HG02623 (cell line): ENCODE measurements around the gene DDAH2.

Experiments used
- ATAC-seq: cut with Tn5 transposase; IDR thresholded peaks from one replicate; pipeline ENCODE4 v1.9.1; 2021; ENCODE audit warnings: moderate library complexity; ENCODE audit not compliant: unreplicated experiment

The DDAH2 gene

DNA sequence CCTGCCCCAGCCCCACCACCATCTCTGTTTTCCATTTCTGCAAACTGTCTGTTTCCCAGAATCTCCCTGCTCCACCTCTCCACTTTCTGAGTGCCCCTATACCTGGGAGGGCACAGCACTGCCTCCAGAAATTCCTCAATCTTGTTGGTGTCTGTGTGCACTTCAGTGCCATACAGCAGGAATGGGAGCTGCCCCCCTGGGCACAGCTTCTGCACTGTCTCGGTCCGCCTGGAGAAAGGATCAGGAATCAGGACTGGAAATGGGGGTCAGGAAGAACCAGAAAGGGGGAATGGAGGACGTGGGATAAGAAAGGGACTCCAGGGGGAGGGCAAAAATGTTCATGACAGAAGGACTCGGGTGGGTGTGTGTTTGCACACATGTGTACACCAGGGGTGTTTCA is 4.6 kb upstream of the DDAH2 start:
- no peak for ATAC-seq

DNA sequence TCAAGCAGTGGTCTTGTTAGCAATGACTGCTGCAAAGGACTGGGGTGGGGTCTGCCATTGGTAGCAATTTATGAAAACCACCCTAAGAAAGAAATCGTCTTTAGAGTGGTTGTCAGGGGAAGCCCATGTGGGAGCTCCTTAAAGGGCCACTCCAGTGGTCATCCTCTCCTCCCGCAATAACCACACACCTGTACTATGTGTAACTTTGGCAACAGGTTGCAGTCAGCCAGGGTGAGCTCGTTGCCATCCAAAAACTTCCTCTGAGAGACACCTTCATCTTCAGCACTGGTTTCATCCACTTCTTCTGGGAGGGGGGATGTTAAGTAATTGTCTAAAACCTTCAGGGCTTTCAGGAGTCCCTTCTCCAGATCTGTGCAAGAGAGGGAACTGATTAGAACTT is 2.9 kb upstream of the DDAH2 start:
- no peak for ATAC-seq

DNA sequence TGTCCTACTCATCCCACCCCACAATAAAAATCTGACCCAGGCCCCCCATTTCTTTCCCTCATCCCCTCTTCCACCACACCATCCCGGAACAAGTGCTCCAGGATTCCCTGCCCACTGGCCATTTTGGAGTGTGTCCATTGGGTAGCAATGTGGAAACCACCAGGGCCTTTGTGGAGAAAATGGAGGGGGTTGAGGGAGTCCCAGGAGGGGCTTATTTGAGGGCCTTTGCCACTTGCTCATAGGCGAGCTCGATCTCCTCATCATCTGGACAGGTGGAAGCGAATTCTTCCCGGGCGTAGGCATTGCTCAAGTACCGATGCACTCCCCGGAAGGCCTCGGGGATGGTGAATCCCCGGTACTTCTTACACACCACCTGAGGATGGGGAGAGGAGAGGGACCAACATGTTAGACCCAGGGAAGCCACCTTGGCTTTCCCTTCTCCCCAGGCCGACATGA is 1.6 kb upstream of the DDAH2 start:
- no peak for ATAC-seq

DNA sequence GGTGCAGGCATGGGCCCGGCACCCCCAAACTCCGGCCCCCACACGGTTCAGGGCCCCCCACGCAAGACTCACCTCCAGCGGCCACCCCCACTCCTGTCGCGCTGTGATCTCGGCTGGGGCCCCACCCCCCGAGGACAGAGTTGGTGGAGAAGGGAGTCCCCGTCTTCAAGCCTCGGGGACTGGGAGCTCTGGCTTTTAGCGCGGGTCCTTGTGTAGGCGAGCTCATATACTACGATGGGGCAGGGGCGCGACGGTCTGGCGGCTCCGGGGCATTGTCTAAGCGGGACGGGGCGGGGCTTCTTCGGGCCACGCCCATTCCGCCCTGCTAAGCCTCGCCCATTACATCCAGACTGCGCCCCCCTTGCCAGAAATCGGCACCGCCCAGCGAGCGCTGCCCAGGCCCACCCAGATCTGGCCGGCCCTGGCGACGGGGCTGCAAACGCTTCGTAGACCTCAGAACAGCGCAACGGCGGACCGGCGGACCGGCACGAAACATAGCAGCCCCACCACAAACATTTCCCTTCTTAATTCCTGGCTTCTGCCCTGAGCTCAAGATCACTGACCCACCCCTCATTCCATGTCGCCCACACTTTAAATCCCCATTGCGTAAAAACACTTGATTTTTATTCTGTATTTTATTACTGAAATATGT is 1.0 kb upstream of the DDAH2 start:
- peak; percentile 36 for ATAC-seq

DNA sequence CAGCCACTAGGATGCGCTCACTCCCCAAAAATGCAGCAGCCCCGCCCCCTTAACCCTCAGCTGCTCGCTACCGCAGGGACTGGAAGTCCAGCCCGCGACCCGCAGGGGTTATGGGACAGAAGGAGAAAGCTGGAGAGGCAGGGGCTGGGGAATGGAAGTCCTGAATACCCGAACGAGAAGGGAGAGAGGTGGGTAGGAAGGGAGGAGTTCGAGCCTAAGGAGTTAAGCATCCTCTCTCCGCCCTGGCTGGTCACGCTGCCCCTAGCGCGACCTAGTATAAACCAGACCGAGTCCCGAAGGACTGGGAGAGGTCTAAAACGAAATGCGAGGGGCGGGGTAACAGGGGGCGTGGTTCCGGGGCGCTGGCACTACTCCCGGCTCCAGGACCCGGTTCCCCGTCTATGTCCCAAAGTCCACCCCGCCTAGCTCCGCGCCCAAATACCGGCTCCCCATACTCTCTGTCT is 448 bp upstream of the DDAH2 start:
- peak; percentile 44 for ATAC-seq

DNA sequence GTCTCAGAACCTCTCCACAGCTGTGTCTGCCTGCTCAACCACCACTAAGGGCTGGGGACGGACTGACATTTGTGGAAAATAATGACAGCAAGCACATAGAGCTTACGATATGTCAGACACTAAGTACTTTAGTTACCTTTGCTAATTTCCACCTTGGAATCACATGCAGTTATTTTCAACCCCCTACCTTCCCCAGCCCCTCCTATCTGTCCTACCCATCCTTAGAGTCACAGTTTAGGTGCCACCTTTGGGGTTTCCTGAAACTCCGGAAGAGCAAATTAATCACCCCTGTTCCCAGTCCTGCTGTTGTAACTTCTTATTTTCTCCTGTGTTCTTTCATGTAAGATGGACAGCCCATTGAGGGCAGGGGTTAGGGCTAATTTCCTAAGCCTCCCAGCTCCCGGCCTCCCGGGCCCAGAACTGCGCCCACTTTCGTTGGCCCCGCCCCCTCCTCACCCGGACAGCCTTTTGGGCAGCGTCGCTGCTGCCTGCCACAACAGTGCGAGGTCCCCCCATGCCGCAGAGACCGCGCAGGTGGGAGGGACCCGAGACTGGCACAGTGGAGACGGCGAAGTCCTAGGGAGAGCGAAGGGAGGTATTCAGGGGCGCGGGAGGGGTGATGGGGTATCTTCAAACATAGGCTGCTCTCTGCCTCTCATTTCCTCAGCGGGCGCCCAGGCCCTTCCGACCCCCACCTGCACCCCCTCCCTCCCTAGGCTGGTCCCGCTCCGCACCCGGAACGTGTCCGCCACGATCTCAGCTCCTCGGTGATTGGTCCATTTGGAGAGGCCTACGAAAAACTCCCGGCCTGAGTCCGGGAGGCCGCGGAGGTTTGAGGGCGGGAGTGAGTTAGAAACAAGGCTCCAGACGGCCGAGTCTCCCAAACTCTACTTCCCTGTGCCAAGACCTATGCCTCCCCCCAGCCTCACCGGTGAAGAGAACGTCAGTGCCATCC is 1.1 kb downstream of the DDAH2 start:
- no peak for ATAC-seq

DNA sequence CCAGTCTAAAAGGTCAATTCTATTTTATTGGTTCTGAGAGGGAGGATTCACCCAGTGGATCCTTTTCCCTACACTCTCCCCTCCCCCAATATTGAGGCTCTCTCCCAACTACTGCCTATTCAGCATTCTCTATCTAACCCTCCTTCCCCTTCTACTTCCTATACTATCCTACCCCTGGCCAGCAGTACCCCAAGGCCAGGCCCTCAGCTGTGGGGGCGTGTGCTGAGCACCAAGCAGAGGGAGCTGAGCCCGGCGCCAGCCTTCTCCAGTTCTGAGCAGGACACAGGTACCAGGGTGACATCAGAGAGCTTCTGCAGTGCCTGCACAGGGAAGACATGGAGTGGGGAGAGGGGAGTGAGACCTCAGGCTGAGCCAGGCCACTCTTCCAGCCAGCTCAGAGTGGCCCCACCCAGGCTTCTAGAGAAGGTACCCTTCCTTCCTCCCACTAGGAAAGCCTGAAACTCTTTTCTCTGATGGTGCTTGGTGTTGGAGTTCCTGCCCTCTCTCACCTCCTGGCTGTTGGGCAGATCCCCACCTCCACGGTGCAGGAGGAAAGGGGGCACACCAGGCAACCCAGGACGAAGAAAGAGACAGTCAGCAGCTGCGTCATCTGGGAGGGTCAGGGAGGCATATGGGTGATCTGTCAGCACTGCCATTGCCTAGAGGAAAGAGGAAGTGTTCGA is 1.9 kb downstream of the DDAH2 start:
- ATAC-seq = no peak

DNA sequence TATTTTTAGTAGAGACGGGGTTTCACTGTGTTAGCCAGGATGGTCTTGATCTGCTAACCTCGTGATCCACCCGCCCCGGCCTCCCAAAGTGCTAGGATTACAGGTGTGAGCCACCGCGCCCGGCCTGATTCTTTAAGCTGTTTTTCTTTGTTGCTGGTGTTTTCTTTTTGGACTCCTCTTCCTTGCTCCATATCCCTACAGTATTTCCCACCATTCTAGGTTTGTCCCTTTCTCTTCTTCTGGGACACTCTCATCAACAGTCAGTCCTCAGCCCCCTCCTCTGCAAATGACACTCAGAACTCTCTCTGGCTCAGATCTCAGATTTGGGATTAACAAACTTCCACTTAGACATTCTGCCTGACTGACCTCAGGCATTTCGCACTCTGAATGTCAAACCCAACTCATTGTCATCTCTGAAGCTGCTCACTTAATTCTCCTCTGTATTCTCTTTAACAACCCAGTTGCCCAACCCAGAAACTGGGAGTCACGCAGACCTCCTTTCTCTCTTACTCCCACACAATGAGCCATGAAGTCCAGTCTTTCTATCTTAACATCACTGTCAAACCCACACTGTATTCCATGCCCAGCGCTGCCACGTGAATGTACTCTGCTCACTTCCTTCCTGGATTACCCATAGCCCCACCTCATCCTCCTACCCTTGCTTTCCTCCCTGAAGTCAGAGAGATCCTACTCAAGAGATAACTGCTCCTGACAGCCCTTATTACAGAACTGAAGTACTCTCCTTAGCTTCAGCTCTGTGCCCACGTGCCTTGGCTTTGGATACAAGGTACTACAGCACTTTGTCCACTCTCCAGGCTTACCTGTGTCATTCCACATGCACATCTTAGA is 3.4 kb downstream of the DDAH2 start:
- ATAC-seq = no peak

DNA sequence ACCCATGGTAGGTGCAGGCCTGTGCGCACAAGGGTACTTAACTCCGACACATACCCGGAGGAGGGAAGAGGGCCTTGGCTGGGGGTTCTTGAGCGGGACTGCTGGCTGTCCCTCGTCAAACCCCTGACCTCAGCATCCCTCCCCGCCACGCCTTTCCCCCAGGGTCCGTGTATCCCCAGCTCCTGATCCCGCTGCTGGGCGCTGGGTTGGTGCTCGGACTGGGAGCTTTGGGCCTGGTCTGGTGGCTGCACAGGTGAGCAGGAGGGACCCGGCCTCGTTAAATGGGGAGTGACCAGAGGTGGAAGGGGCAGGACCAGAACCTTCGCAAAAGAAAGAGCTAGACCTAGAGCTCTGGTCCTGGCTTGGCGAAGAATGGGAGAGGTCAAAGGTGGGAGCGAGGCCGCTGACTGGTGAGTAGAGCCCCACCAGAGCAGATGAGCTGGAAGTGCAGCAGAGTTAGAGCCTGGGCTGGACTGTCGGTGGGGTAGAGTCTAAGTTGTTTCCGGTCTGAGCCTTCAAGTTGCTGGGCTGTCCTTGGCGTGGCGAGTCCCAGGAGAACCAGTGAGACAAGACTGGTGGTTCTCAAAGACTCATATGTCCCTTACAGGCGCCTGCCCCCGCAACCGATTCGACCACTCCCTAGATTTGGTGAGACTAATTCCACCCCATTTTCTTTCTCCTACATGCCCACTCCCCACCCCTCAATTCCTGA is 5.0 kb downstream of the DDAH2 start:
- no peak for ATAC-seq

DNA sequence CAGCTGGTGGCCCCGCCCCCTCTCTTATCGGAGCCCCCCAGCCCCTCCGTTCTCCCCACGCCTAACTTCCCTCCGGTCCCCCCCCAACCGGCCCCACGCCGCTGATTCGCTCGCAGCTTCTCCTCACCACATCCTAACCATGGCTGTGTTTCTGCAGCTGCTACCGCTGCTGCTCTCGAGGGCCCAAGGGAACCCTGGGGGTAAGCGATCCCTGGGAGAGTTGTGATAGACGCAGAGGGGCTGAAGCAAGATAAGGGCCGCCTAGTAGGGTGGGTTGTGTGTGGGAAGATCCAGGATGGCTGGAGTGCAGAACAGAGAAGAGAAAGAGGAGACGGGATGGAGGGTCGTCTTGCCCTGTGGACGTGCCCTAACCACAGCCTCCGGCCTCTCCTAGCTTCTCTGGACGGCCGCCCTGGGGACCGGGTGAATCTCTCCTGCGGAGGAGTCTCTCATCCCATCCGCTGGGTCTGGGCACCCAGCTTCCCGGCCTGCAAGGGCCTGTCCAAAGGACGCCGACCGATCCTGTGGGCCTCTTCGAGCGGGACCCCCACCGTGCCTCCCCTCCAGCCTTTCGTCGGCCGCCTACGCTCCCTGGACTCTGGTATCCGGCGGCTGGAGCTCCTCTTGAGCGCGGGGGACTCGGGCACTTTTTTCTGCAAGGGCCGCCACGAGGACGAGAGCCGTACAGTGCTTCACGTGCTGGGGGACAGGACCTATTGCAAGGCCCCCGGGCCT is 5.7 kb downstream of the DDAH2 start, which contains the start of gene MPIG6B:
Gene MPIG6B (plus strand): TSS at position 129 of the 735 bp plus-strand sequence. CDS start 11 bp downstream, at position 140.
- ATAC-seq = no peak

DNA sequence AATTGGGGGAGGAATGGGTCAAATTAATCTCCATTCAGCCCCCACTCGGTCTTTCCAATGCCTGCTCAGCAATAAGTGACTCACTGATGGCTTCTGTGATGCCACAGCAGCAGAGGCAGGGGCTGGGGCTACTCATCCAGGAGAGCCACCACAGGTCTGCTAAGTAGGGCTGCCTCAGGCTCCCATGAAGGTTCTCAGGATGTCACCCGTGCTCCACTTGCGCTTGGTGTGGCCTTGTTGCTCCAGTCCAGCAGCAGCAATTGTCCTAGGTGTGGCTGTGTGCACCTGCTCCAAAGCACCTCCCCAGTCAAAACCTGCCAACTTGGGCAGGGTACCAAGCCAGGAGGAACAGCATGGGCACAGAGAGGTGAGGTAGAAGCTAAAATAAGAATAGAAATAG is 6.9 kb downstream of the DDAH2 start:
- ATAC-seq = no peak

DNA sequence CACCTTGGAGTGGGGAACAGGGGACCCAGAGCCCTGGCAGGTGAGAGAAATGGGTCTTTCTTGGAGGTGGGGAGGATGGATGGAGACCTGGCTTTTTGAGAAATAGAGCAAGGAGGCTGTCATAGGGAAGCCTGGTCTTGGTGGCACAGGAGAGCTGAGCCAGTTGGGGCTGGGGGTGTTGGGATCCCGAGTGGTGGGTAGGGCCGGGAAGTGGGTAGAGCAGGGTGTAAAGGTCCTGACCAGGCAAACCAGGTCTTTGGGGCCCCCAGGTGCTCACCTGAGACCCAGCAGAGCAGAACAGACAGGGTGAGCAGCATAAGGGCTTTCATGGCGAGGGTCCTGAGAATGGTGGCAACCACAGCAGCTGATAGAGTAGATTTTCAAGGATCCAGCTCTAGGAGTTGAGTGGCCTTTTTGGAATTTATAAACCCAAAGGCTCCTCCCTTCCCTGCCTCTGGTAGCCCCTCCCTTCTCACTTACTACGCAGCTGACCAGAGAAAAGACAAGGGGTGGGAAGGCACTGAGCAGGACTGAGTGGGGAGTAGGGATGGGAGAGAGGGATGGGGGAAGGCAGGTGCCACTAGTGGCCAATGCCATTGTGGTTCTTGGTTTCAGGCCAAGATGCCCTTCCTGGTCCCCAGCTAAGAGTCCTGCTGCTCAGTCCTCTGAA is 7.6 kb downstream of the DDAH2 start, which contains the start of gene LY6G6C:
Gene LY6G6C (minus strand): TSS at position 396 of the 670 bp plus-strand sequence. CDS start 67 bp downstream, at position 329.
- no peak for ATAC-seq

DNA sequence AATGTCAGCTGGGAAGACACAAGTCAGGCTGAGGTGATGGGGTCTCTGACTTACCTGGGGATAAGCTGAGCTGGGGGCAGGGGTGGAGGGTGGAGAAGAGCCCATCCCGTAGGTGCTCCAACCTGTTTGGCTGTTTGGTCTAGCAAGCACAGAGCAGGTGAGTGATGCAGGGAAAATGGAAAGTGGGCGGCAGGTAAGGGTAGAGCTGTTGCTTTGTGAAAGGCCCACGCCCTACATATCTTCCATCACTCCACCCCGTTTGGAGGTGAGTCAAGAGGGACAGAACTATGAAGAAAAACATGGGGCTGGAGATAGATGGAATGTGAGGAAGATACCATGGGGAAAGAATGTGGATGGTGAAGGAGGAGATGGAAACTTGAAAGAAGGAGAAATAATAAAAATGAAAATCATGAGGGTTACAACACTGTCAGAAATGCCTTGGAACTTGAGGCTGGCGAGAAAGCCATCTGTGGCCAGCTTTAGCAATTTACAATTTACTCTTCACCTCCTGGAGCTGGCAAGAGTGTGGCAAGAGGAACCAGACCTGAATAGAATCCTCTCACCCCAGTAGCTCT is 8.8 kb downstream of the DDAH2 start:
- no peak for ATAC-seq

DNA sequence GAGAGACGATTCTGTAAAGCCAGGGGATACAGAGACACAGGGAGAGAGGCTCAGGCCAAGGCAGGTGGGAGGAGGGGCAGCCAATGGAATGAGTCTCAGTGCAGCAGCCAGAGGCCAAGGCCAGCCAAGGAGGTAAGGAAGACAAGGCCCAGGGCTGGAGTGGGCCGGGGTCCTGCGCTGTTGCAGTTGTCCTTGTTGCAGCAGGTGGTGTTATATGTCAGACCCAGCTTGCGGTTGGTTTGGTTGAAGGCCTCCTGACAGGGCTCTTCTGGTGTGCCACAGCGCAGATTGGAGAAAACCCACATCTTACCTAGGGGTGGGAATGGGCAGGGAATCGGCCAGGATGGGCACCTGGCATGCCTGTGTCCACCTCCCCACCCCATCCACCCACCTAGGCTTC is 10.1 kb downstream of the DDAH2 start:
- ATAC-seq = no peak

DNA sequence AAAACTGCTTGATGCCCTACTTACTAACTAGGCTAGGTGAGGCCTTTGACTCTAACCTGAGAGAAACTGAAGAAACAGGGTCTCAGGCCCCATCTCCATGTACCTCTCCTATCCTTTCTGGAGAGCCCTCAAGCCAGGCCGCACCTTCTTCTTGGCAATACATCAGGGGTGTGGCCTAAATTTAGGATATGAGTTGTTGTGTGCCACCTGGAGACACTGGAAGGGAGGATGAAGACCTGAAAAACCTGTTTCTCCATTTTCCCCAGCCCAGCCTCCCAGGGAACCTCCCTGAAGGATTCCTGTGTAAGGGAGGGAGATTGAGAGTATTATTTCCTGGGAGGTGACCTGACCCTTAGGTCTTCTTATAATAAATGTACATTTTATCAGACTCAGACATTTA is 10.8 kb downstream of the DDAH2 start:
- ATAC-seq = no peak

DNA sequence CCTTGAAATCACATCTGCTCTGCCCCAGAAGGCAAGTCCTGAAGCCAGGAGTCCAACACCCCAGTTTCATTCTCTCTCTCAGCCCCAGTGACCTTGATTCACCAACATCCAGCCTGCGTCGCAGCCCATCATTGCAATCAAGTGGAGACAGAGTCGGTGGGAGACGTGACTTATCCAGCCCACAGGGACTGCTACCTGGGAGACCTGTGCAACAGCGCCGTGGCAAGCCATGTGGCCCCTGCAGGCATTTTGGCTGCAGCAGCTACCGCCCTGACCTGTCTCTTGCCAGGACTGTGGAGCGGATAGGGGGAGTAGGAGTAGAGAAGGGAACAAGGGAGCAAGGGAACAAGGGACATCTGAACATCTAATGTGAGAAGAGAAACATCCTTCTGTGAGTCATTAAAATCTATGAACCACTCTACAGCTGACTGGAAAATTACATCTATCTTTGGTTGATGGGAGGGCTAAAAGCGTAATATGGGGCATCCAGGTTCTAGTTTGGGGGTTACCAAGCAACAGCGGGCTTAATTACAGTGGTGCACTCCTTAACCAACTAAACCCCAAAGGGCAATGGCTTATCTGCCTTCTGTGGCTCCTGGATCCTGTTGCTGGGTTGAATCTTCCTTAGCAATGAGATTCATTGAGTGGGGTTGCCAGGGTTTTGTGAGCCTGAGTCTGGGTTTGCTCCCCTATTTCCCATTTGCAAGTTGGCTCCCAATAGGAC is 11.4 kb downstream of the DDAH2 start:
- ATAC-seq = no peak
